Upper lobe of right lung (tissue), 1 donor: ENCODE measurements around the gene KANSL1. TPM values are rescaled to one million over a fixed set of nuclear protein-coding genes. Genes with fewer than 3 reads are reported as not detected.

Experiments used
- ATAC-seq: fragments of 200-7000 bp; cut with Tn5 transposase; one replicate; pipeline ENCODE4 v1.9.1; 2020; ENCODE audit warnings: mild to moderate bottlenecking, moderate library complexity
- DNase-seq: peaks from one replicate; pipeline ENCODE4 v3.0.0-alpha.2; 2020
- H3K27ac ChIP-seq: fragments of 200-600 bp; one replicate; pipeline ENCODE4 v1.8.0; 2022
- H3K27me3 ChIP-seq: fragments of 200-600 bp; one replicate; pipeline ENCODE4 v1.8.0; 2022; ENCODE audit warnings: mild to moderate bottlenecking
- H3K36me3 ChIP-seq: fragments of 200-600 bp; one replicate; pipeline ENCODE4 v1.8.0; 2022
- H3K4me1 ChIP-seq: fragments of 200-600 bp; one replicate; pipeline ENCODE4 v1.8.0; 2022
- H3K4me3 ChIP-seq: fragments of 200-600 bp; one replicate; pipeline ENCODE4 v1.8.0; 2022; ENCODE audit warnings: mild to moderate bottlenecking
- H3K9me3 ChIP-seq: fragments of 200-600 bp; one replicate; pipeline ENCODE4 v1.8.0; 2022
- CTCF ChIP-seq: fragments of 200-600 bp; IDR thresholded peaks from one replicate; pipeline ENCODE4 v1.8.0; 2022; ENCODE audit warnings: antibody characterized with exemption
- intact Hi-C: fragments of 100-400 bp; cut with DNase I; formaldehyde crosslinking; loops from one replicate; pipeline ENCODE4 v1.11.0; 2022
- total RNA-seq: library from RNA; stranded (reverse); fragmentation: NEBNext Ultra II Directional; extraction: Animal tissue kit (Norgen Biotek cat#: 25700); gene quantifications from one replicate; pipeline ENCODE4 v1.2.1, GENCODE V29; 2021
- donor health status: DM: no; HTN: yes; CAD: no; lungs with severe emphysema.

Gene KANSL1
- total RNA-seq, 1 donor from 2014 or later: 69.8 TPM

- intact Hi-C loops: no loop called here
- no peaks in the 10 kb centered on the region for H3K9me3 ChIP-seq
- ATAC-seq (no peak), DNase-seq (no peak)
- H3K36me3 ChIP-seq: peaks cover 25% of the 10 kb centered on the region
- H3K4me1 ChIP-seq: peaks cover 8% of the 10 kb centered on the region
- no peaks in the 10 kb centered on the region for H3K27me3 ChIP-seq
- no peak overlapping the region for H3K4me3 ChIP-seq
- no peak overlapping the region for H3K27ac ChIP-seq
- TF ChIP-seq CTCF: no peak
Observed at GRCh38 chr17:46053911-46054534, 139.2 kb downstream of the KANSL1 start.

- DNase-seq: no peak
- TF ChIP-seq CTCF: no peak
- intact Hi-C loops: loop anchor here (10.0 kb wide), 1 partner anchor 145 kb away; the partner anchor contains the start of gene KANSL1
- H3K36me3 ChIP-seq: peaks cover 65% of the 10 kb centered on the region
- no peak for ATAC-seq
- no peak overlapping the region for H3K27ac ChIP-seq
- H3K9me3 ChIP-seq: no peaks in the 10 kb centered on the region
- no peaks in the 10 kb centered on the region for H3K27me3 ChIP-seq
- H3K4me1 ChIP-seq: peaks cover 17% of the 10 kb centered on the region
- no peak overlapping the region for H3K4me3 ChIP-seq
Observed at GRCh38 chr17:46049656-46050055, 143.6 kb downstream of the KANSL1 start.

DNA sequence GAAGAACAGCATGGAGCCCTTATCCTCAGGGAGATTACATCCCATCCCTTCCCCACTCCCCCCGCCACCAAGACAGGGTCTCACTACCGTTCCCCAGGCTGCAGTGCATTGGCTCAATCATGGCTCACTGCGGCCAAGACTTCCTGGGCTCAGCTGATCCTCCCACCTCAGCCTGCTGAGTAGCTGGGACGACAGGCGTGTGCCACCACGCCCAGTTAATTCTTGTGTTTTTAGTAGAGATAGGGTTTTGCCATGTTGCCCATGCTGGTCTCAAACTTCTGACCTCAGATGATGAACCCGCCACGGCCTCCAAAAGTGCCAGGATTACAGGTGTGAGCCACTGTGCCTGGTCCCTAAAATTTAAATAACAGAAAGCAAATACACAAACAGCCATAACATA, 145.4 kb downstream of the KANSL1 start:
- Histone ChIP-seq H3K36me3 (peaks cover 72% of the 10 kb centered on the region), H3K27me3 (no peaks in the 10 kb centered on the region), H3K27ac (no peak overlapping the region), H3K4me1 (peaks cover 27% of the 10 kb centered on the region), H3K9me3 (no peaks in the 10 kb centered on the region), H3K4me3 (no peak overlapping the region)
- DNase-seq (no peak), ATAC-seq (no peak)
- intact Hi-C loops: loop anchor here (10.0 kb wide), 1 partner anchor 147 kb away; the partner anchor contains the start of gene KANSL1
- TF ChIP-seq CTCF: no peak

GRCh38 chr17:46047398-46047797, 145.8 kb downstream of the KANSL1 start:
- Histone ChIP-seq H3K36me3 (peaks cover 74% of the 10 kb centered on the region), H3K27ac (no peak overlapping the region), H3K27me3 (no peaks in the 10 kb centered on the region), H3K9me3 (no peaks in the 10 kb centered on the region), H3K4me3 (no peak overlapping the region), H3K4me1 (peaks cover 27% of the 10 kb centered on the region)
- ATAC-seq (no peak), DNase-seq (no peak)
- intact Hi-C loops: loop anchor here (10.0 kb wide), 1 partner anchor 147 kb away; the partner anchor contains the start of gene KANSL1
- TF ChIP-seq CTCF: no peak

GRCh38 chr17:46046957-46047356, 146.3 kb downstream of the KANSL1 start:
- H3K4me3 ChIP-seq: no peak overlapping the region
- H3K36me3 ChIP-seq: peaks cover 79% of the 10 kb centered on the region
- TF ChIP-seq CTCF: no peak
- H3K27me3 ChIP-seq: no peaks in the 10 kb centered on the region
- no peak overlapping the region for H3K27ac ChIP-seq
- peaks cover 27% of the 10 kb centered on the region for H3K4me1 ChIP-seq
- no peaks in the 10 kb centered on the region for H3K9me3 ChIP-seq
- intact Hi-C loops: loop anchor here (10.0 kb wide), 1 partner anchor 148 kb away; the partner anchor contains the start of gene KANSL1
- ATAC-seq (no peak), DNase-seq (no peak)
